CD4-positive, alpha-beta T cell treated with Interleukin-15 for 1 hour (primary cell): ENCODE measurements around the gene KLK5.

Experiments used
- DNase-seq: peaks from one replicate; pipeline ENCODE4 v3.0.0-alpha.2; 2020

The KLK5 gene

DNA sequence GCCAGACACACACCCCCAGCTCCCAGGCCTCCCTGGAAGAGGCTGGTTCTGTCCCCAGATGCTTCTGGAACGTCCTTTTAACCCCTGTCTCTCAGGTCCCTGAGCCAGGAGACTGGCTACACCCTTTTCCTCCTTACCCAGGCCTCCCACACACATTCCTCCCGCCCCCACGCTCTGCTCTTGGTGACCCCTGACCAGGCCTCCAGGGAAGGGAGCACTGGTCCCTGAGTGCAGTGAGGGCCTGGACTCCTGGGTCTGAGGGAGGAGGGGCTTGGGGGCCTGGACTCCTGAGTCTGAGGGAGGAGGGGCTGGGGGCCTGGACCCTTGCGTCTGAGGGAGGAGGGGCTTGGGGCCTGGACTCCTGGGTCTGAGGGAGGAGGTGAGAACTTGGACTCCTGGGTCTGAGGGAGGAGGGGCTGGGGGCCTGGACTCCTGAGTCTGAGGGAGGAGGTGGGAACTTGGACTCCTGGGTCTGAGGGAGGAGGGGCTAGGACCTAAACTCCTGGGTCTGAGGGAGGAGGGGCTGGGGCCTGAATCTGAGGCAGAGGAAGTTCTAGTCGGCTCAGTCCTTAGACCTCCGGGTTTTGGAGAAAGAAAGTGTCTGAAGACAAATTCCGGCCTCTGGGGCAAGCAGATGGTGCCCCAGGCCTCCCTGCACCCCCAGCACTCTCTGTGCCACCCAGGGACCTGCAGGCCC is 16.0 kb upstream of the KLK5 start:
- no peak for DNase-seq

DNA sequence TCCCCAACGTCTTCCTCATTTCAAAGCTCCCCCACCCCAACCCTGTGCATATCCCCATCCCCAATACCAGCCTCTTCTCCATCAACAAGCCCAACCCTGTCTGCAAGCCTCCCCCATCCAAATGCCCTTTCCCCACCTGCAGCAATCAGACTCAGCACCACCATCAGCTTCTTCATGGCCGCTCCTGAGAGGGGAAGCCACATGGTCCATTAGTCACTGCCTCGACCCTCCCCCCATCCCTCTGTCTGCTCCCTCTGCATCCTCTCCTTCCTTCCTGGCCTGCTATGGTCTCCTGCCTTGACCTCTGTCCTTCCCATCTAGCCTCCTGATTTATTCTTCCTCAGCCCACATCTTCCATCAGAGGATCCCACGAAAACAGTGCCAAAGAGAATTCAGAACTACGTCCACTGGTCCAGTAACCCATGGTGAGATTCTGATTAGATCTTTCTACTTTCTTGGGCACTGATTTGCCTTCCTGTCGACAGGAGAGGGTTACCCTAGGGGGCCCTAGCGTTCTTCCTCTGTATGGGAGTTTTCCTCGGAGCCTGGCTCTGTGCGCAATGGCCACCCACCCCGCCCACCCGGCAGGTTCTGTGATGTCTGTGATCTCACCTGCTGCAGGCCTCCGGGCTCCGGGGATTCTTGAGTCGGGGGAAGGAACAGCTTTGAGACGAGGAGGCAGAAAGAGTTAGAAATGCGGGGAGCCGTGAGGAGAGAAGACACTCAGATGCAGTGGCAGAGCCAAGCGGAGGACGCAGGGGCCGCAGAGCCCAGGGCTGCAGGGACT is 15.3 kb upstream of the KLK5 start:
- no peak for DNase-seq

DNA sequence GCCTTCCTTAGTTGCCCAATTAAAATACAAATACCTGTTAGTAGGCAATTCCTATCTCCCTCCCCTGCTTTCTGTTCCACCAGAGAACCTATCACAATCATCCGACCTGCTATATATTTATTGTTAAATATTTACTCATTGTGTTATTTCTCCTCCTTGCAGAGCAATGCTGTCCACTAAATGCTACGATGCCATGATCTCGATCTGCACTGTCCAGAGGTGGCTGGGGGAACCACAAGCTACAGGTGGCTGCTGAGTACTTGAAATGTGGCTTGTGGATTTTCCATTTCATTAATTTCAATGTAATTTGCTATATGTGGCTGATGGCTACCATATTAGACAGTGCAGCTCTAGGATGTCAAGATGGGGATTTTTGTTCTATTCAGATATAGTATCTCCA is 11.4 kb upstream of the KLK5 start:
- DNase-seq: no peak

DNA sequence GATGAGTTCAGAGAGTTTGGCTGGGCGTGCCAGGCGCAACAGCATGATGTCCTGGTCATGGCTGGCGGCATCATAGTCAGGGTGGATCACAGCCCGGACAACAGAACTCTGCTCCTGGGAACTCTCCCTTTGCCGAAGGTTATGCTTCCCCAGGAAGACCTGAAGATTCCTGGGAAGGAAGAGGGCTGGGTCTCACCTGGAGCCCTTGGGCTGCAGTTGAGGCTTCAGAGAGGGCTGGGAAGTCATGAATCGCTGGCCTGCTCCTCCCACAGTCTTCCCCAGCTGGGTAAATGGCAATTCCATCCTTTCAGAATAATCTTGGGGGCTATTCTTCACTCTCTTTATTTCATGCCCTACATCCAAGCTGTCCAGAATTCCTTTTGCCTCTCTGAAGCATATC is 10.5 kb upstream of the KLK5 start:
- DNase-seq: no peak

DNA sequence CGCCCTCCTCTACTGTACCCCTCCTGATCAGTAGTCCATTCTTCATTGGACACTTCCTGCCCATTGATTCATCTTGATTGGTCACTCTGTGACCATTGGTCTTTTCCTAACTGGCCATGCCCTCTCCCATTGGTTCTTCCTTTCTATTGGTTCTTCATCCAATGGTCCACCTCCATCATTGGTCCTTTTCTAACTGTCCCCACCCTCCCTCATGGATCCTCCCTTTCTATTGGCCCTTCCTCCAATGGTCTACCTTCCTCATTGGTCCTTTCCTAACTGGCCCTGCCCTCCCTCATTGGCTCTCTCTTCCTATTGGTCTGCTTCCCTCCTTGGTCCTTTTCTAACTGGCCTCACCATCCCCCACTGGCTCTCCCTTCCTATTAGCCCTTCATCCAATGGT is 9.4 kb upstream of the KLK5 start:
- no peak for DNase-seq

DNA sequence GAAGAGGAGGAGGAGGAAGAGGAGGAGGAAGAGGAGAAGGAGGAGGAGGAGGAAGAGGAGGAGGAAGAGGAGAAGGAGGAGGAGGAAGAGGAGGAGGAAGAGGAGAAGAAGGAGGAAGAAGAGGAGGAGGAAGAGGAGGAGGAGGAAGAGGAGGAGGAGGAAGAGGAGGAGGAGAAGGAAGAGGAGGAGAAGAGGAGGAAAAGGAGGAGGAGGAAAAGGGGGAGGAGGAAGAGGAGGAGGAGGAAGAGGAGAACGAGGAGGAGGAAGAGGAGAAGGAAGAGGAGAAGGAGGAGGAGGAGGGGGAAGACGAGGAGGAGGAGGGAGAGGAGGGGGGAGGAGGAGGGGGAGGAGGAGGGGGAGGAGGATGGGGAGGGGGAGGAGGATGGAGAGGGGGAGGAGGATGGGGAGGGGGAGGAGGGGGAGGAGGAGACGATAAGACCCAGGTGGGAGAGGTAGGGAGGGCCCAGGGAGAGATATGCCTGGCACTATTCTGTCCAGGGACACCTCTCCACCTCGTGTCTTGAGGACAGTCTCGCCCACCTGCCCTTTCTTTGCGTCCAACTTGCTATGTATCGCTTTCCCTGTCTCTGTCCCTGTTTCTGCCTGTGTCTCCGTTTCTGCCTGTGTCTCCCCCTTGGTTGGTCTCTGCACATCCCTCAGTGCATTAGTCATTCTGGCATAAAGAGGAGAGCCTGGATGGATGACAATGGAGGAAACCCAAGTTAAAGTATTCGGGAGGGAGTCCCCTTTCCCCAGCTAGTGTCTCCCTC is 7.1 kb upstream of the KLK5 start:
- no peak for DNase-seq

DNA sequence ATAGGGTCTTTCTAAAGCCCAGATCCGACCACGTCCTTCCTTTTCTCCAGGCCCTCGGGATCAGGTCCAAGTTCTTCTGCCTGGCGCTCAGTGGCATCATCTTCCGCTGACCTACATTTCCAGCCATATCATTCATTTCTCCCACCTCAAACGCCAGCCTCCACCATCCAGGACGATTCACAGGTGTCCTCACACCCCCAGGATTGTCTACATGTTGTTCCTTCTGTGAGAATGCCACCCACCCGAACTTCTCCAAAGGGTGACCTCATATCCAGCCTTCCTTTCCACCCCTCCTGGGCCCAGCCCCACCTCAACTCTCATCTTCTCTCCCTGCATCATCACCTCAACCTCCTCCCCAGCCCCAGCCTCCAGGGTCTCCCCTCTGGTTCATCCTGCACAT is 4.7 kb upstream of the KLK5 start:
- no peak for DNase-seq

DNA sequence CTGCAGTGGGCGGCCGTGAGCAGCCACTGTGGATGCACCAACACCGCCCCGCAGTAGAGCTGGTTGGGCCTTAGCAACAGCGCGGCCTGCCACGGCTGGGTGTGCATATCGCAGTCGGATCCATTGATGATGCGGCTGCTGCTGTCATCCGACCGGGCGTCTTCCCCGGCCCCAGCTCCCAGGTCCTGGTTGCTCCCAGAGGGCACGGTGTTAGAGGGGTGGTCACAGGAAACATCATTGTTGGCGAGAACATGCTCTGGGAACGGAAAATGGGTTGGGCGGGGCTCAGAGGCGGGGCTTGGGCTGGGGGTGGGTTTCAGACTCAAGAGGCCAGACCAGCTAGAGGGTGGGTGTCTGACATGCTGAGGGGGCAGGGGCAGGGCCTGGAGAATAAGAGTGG is 3.0 kb downstream of the KLK5 start:
- no peak for DNase-seq

DNA sequence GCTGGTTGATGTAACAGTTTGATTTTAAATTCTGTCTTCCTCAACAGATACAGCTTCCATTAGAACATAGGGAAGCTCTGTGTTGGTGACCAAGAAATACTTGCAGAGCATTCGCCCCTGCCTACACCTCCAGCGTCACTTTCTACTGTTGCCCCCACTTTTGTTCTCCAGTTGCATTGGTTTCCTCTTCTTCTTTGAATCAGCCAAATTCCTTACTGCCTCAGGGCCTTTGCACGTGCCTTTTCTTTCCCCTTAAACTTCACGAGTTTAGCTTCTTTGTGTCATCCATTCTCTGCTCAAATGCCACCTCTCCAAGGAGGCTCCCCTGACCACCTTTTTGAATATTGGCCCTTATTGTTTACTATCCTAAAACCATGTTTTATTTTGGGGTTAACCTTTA is 5.7 kb downstream of the KLK5 start:
- DNase-seq: no peak

DNA sequence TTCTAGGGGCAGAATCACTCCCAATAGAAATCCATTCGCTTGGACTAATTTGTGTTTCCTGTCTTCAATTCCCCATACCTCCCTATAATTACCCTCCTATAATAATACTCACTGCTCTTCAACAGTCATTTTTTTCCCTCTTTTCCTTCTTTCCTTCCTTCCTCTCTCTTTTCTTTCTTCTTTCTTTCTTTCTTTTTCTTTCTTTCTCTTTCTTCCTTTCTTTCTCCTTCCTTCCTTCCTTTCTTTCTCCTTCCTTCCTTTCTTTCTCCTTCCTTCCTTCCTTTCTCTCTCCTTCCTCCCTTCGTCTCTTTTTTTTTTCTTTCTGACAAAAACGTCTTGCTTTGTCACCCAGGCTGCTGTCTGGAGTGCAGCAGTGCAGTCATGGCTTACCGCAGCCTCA is 8.0 kb downstream of the KLK5 start:
- no peak for DNase-seq

DNA sequence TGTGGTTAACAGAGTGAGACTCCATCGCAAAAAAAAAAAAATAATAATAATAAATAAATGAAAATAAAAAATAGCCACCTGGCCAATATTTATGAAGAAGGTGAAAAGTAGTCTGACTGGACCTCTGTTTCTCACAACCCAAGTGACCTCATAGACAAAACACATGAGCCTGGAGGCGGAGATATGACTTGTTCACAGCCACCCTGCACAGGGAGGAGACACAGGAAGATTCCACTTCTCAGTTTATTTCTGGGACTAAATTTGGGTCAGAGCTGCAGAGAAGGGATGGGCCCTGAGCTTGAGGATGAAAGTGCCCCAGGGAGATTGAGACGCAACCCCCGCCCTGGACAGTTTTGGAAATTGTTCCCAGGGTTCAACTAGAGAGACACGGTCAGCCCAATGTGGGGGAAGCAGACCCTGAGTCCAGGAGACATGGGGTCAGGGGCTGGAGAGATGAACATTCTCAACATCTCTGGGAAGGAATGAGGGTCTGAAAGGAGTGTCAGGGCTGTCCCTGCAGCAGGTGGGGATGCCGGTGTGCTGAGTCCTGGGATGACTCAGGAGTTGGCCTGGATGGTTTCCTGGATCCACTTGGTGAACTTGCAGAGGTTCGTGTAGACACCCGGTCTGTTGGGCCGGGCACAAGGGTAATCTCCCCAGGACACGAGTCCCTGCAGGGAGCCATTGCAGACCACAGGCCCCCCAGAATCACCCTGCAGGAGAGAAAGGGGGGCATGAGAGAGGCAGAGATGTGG is 9.6 kb downstream of the KLK5 start:
- no peak for DNase-seq

DNA sequence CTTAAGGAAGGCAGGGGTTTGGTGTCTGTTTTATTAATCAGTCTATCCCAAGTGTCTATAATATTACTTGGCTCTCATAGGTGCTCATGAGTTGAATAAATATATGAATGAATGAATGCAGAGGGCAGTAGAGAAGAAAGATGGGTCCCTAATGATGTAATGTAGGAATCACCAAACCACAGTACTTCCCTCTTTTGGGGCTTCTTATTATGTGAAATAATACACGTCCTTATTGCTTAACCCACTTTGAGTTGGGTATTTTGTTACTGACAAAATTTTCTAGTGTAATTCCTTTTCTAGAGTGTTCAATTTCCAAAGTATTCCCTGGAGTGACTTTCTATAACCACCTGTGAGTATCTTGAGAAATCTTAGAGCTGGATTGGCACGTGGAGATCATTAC is 13.2 kb downstream of the KLK5 start:
- DNase-seq: no peak

DNA sequence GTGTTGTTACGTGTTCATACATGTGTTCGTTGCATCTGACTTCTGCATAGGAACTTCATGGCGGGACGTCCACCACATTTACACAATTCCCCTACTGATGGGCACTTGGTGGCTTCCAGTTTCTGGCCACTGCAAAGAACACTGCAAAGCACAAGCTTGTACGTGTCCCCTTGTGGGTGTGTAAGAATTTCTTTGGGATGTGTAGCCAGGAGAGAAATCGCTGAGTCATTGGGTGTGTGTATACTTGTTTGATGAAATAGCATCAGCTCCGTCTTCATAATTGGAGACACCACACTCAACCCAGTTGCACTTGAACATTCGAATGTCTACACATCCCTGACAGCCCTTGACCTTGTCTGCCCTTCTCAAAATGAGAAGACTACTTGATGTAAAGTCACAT is 19.2 kb downstream of the KLK5 start:
- DNase-seq: no peak

DNA sequence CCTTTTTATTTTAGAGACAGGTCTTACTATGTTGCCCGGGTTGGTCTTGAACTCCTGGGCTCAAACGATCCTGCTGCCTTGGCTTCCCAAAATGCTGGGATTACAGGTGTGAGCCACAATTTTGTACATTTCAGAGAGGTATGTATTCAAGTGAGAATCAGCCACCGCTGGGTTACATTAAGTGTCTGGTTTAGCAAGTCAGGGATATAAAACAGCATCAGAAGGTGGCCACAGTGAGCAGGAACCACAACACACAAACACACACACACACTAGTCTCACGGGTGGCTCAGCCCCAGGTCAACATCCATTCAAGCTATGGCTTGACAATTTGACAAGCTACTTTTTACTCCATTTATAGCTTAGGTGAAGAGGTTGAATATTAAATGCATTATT is 20.2 kb downstream of the KLK5 start:
- DNase-seq: no peak

DNA sequence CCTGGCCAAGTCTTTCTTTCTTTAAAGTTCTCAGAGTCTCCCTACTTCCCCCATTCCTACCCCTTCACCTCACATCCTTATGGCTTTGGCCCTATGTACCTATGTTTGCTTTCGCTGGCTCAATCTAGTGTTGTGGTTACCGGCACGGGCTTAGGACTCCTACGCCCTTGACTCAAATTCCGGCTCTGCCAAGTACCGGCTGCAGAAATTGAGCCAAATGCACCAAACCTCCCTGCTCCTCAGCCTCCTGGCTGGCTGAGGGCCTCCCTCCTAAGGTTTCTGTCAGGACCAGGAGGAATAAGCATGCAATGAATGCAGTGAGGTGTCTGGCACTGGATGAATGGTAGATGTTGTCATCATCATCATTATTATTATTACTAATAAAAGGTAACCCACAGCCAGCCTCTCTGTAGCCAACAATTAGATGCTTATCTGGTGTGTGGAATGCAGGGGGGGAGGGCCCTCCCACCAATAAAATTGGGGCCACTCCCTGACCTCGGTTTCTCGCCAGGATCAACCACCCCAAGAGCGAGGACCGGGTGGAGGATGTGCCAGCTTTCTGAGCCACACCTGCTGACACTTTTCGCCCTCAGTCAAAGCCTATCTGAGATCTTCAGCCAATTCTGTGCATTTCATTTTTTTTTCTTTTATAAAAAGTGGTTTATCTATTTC is 20.7 kb downstream of the KLK5 start:
- no peak for DNase-seq

DNA sequence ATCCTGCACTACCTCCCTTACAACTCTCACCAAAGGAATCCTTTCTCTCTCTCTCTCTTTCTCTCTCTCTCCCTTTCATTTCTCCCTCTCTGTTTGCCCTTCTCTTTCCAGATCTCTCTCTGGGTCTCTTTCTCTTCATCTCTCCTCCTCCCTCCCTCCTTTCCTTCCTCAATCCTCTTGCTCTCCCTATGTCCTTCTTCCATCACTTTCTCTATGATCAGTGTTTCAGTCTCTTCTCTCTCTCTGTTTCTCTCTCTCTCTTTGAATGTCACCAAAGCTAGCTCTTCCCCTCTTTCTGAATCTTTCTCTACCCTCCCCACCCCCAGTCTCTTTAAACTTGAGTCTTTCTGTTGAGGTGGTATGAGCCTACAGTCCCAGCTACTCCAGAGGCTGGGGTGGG is 21.8 kb downstream of the KLK5 start:
- DNase-seq: no peak

DNA sequence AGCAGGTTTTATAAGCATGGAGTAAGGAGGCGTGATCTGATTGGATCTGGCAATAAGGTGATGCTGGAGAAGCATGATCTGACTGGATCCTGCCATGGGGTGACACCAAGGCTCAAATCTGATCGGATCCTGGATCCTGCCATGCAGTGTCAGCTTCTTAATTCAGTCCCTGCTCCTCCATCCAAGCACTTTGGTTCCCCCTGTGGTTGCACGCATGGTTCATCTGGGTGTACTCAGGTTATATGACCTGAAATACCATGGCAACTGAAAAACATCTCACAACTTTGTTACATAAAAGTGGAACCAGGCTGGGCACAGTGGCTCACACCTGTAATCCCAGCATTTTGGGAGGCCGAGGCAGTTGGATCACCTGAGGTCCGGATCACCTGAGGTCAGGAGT is 24.0 kb downstream of the KLK5 start:
- no peak for DNase-seq

DNA sequence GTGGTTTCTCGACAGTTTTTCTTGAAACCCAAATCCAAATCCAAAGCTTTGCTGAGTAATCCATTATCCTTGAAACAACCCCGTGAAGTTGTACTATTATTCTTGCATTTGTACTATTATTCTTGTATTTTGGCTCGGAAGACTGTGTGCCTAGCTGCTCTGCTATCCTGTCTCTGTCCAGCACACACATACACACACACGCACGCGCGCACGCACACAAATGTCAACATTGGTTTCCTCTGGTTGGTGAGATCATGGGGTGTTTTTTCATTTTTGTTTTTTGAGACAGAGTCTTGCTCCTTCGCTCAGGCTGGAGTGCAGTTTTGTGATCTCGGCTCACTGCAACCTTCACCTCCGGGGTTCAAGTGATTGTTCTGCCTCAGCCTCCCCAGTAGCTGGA is 26.7 kb downstream of the KLK5 start:
- DNase-seq: no peak

DNA sequence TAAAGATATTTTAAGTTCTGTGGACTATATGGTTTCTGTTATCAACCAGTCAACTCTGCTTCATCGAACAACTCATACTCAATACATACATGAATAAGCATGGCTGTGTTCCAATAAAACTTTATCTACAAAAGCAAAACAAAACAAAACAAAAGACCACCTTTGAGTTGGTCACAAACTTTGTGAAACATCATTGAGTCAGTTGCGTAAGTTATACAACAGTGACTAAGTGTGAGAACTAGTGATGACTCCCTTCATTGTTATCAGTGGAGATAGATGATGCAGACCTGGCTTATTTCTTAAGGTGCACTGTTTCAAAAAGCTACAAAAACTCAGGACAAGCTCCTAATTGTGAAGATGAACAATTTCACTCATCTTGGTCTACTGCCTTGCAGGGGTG is 27.1 kb downstream of the KLK5 start:
- DNase-seq: no peak

DNA sequence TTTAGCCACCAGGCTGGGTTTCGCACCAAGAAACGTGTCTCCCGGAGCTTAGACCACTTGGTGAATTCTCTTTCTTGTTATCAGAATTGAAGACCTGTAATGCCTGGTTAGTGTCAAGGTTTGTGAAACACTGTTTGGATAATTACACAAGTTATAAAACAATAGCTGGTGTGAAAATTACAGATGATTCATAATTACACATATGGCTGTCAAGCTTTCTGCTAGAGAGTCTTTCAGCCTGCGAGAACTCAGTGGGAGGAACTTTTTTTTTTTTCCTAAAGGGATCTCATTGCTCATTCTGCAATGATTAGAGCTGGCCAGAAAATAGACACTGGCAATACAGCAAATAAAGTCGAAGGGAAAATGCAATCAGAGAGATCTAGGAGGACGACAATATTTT is 28.3 kb downstream of the KLK5 start:
- DNase-seq: no peak

DNA sequence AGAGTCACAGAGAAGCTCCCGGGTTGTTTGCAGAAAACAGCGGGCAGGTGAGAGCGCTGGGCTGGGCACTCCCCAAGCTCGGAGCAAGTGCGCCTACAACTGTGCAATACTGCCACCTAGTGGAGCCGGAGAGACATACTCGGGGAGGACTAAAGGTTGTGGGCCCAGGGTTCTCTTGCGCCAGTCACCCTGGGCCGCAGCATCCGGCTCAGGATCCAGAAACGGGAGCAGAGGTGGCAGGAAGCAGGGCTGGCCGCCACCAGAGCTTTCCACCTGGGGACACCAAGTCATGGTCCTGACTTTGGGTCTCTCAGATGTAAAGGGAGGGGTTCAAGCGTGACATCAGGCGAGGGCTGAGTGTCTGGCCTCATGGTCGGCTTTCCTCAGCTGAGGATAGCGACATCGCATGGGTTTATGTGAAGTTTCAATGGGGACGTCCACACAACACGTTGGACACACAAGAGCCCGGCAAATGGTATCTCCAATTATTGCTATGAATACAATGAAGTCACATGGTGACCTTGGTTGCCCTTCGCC is 30.5 kb downstream of the KLK5 start:
- peak; percentile 72 for DNase-seq
